HepG2 (cell line): Measurements from ENCODE around the gene NBPF20. TPM values are rescaled to one million over a fixed set of nuclear protein-coding genes. Genes with fewer than 3 reads are reported as not detected.
"Not testable (repeated sequence)": the region's sequence is repeated elsewhere in the genome, so short reads cannot be mapped to it uniquely, and the experiment has no call there.

Experiments
- ATAC-seq: fragments of 200-7000 bp; cut with Tn5 transposase; 3 replicates; pipeline ENCODE4 v1.9.1; 2020; ENCODE audit warnings: mild to moderate bottlenecking, moderate library complexity
- BruUV-seq: library from RNA; stranded (reverse); fragments of 400-500 nt; replicated peaks from 2 replicates; lab custom pipeline; 2021; lab: Mats Ljungman, UMichigan
- CTCF ChIA-PET: fragments of 300-600 bp; formaldehyde crosslinking; extraction: SDS; loops from one replicate; lab custom pipeline; 2021; ENCODE audit warnings: low total read pairs, inconsistent platforms, low intra/inter-chr PET ratio; lab: Yijun Ruan, JAX
- POLR2A ChIA-PET: fragments of 350-600 bp; sonication (Branson Sonifier 250); formaldehyde crosslinking; loops from one replicate; lab custom pipeline; 2020; ENCODE audit warnings: antibody characterized with exemption, inconsistent platforms; lab: Yijun Ruan, JAX
- DNase-seq: peaks from one replicate; pipeline ENCODE4 v3.0.0-alpha.2; 2015; ENCODE audit warnings: low spot score
- FAIRE-seq: peaks from 3 replicates; lab custom pipeline; 2011; peaks lifted over from hg19 to GRCh38; lab: Jason Lieb, UNC
- H2AFZ ChIP-seq: one replicate; pipeline ENCODE4 v1.6.1; 2011; ENCODE audit warnings: low read length, inconsistent platforms
- H3K27ac ChIP-seq: fragments of 300-600 bp; 3 replicates; pipeline ENCODE4 v1.8.0; 2011; ENCODE audit warnings: mixed run types, mild to moderate bottlenecking, mixed read lengths, low read length, inconsistent platforms; ENCODE audit not compliant: insufficient read depth; ENCODE audit errors: extremely low read length
- H3K27me3 ChIP-seq, 2 experiments: fragments of 200-600 bp in 1 of 2; 2 replicates in 1 of 2; 3 replicates in 1 of 2; pipeline versions ENCODE4 v1.6.0 to v1.8.0; 2011; ENCODE audit warnings: low read length in 2 of 2, mild to moderate bottlenecking in 2 of 2, moderate library complexity in 2 of 2, inconsistent platforms in 1 of 2; ENCODE audit not compliant: insufficient read depth in 2 of 2, control insufficient read depth in 1 of 2
- H3K36me3 ChIP-seq, 2 experiments: fragments of 200-600 bp in 1 of 2; replicated peaks in 1 of 2; 2 replicates in 1 of 2; 3 replicates in 1 of 2; pipeline versions ENCODE4 v1.5.1 to v1.8.0; 2011; ENCODE audit warnings: low read length in 2 of 2, inconsistent platforms in 1 of 2; ENCODE audit not compliant: insufficient read depth in 2 of 2, control insufficient read depth in 1 of 2
- H3K4me1 ChIP-seq: 2 replicates; pipeline ENCODE4 v1.5.1; 2012; ENCODE audit warnings: low read length, inconsistent platforms; ENCODE audit not compliant: insufficient read depth
- H3K4me2 ChIP-seq: 2 replicates; pipeline ENCODE4 v1.6.0; 2011; ENCODE audit warnings: low read depth, low read length, inconsistent platforms
- H3K4me3 ChIP-seq, 3 experiments: fragments of 200-600 bp in 1 of 3; sonication (generic), shearing (Covaris generic) in 1 of 3; replicated peaks in 1 of 3; 2 replicates each; pipeline ENCODE4 v1.5.1; 2011 to 2016; ENCODE audit warnings: low read length in 3 of 3, inconsistent platforms in 2 of 3, low read depth in 2 of 3, mild to moderate bottlenecking in 2 of 3, control low read depth in 1 of 3, mixed read lengths in 1 of 3; ENCODE audit not compliant: insufficient read depth in 1 of 3
- H3K79me2 ChIP-seq: one replicate; pipeline ENCODE4 v1.6.1; 2011; ENCODE audit warnings: low read length, inconsistent platforms; ENCODE audit not compliant: insufficient read depth
- H3K9ac ChIP-seq: 2 replicates; pipeline ENCODE4 v1.6.0; 2011; ENCODE audit warnings: mild to moderate bottlenecking, low read depth, low read length, inconsistent platforms; ENCODE audit not compliant: insufficient read depth
- H3K9me3 ChIP-seq: 2 replicates; pipeline ENCODE4 v1.5.1; 2012; ENCODE audit warnings: mild to moderate bottlenecking, low read length
- H4K20me1 ChIP-seq: 2 replicates; pipeline ENCODE4 v1.6.0; 2011; ENCODE audit warnings: inconsistent platforms, mild to moderate bottlenecking, low read length, moderate library complexity; ENCODE audit not compliant: insufficient read depth
- ZNF160 ChIP-seq: sonication (generic); formaldehyde crosslinking; IDR thresholded peaks from 2 replicates; pipeline ENCODE4 v1.8.0; 2022; ENCODE audit warnings: mild to moderate bottlenecking, inconsistent platforms, missing genetic modification reagents
- WGBS: methylation state at CpG from one replicate; pipeline ENCODE4 v1.1.6; 2017; ENCODE audit warnings: low lambda C conversion rate; 5-methylcytosine and 5-hydroxymethylcytosine counted together
- in situ Hi-C: cut with HindIII; loops from 2 replicates; pipeline ENCODE4 v1.10.0; 2017; ENCODE audit warnings: low pct_unique_long_range_greater_than_20kb; ENCODE audit not compliant: extremely low pct_ligation_motif_present
- intact Hi-C: fragments of 100-400 bp; cut with micrococcal nuclease; formaldehyde crosslinking; loops from one replicate; pipeline ENCODE4 v1.10.0; 2022; ENCODE audit not compliant: unreplicated experiment
- polyA plus RNA-seq, 8 experiments: library from polyadenylated mRNA; depleted of rRNA in 3 of 8; stranded (reverse) in 7 of 8; unstranded in 1 of 8; fragments of >200 nt; fragmentation: Illumina TruSeq in 4 of 8; extraction: Trizol in 4 of 8; gene quantifications; 2 replicates each; pipeline versions ENCODE4 v1.2.1 to v1.2.3, GENCODE V29; 2011 to 2016; ENCODE audit warnings: low read depth in 4 of 8, missing spikeins in 1 of 8, mixed read lengths in 1 of 8; ENCODE audit not compliant: insufficient read depth in 1 of 8
- total RNA-seq, 5 experiments: library from RNA; depleted of rRNA; stranded (reverse); fragments of >200 nt; fragmentation: Illumina TruSeq; extraction: Trizol; gene quantifications; 2 replicates each; pipeline ENCODE4 v1.2.3, GENCODE V29; 2016; ENCODE audit warnings: low read depth in 1 of 5

Gene NBPF20
- total and polyA plus RNA-seq, 2 of the 13 experiments (the other 11 are each of a cell fraction or from before 2014, with no cell fraction given): 3.0 to 3.1 TPM

GRCh38 chr1:145430830-145431229 lies 5.4 kb upstream of the NBPF20 start:
- BruUV-seq, H4K20me1 ChIP-seq, FAIRE-seq, CTCF ChIA-PET, H3K4me2 ChIP-seq, H3K4me3 ChIP-seq, ATAC-seq, H3K36me3 ChIP-seq, POLR2A ChIA-PET, H3K9ac ChIP-seq, in situ Hi-C loops, H2AFZ ChIP-seq, H3K4me1 ChIP-seq, DNase-seq, H3K27me3 ChIP-seq, H3K79me2 ChIP-seq, intact Hi-C loops, H3K9me3 ChIP-seq, H3K27ac ChIP-seq: not testable (repeated sequence)
- WGBS: 77% methylated on average over 6 of the region's 15 CpGs

- H3K79me2 ChIP-seq, H3K4me1 ChIP-seq, intact Hi-C loops, H3K27ac ChIP-seq, H3K36me3 ChIP-seq, DNase-seq, H2AFZ ChIP-seq, H3K4me3 ChIP-seq, H3K9me3 ChIP-seq, ATAC-seq, H4K20me1 ChIP-seq, in situ Hi-C loops, BruUV-seq, H3K9ac ChIP-seq, FAIRE-seq, CTCF ChIA-PET, H3K27me3 ChIP-seq, POLR2A ChIA-PET, H3K4me2 ChIP-seq: not testable (repeated sequence)
- WGBS: 48% methylated on average over 1 of the region's 1 CpG
- peak; percentile 99 for TF ChIP-seq ZNF160 (CRISPR knock-in tag)
Observed at GRCh38 chr1:145429329-145429728, 3.9 kb upstream of the NBPF20 start.
